AG08396 (cell line): ENCODE measurements around the gene TOB1.

Experiments
- DNase-seq: peaks from one replicate; pipeline ENCODE4 v3.0.0; 2012; ENCODE audit warnings: low spot score, mixed read lengths

The TOB1 gene

GRCh38 chr17:50845240-50846147, 20.7 kb downstream of the TOB1 start:
- peak; percentile 63 for DNase-seq

- no peak for DNase-seq
Measured at GRCh38 chr17:50844117-50844700, 21.9 kb downstream of the TOB1 start.

DNA sequence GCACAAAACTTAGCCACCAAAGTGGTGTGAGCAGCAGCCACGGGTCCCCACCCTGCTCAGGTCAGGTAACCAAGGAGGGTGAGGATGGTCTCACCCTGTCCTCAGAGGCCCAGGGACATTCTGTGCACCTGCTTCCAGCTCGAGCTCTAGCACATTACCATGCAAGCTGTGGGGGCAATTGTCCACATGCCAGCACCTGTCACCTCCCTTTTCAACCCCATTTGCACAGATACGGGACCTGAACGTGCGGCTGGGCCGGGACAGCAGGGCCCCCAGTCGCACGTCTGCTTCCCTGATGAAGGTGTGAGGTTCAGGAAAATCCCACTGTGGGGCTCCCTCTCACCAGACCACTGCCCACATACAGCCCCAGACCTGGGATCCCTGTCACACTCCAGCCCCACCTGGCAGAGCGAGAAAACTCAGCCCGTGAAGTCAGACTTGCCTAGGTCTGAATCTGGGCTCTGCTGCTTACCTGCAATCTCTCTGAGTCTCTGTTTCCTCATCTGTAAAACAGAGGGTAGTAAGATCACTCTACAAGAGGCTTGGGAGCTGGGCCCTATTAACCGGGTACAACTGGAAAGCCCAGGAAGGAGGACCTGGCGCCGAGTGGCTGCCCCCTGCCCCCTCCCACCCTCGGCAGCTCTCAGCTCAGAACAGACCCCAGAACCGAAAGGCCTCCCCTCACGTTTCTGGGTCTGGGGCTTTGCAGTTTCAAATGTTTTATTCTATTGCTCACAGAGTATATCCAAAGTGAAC, 22.8 kb downstream of the TOB1 start:
- DNase-seq = no peak

DNA sequence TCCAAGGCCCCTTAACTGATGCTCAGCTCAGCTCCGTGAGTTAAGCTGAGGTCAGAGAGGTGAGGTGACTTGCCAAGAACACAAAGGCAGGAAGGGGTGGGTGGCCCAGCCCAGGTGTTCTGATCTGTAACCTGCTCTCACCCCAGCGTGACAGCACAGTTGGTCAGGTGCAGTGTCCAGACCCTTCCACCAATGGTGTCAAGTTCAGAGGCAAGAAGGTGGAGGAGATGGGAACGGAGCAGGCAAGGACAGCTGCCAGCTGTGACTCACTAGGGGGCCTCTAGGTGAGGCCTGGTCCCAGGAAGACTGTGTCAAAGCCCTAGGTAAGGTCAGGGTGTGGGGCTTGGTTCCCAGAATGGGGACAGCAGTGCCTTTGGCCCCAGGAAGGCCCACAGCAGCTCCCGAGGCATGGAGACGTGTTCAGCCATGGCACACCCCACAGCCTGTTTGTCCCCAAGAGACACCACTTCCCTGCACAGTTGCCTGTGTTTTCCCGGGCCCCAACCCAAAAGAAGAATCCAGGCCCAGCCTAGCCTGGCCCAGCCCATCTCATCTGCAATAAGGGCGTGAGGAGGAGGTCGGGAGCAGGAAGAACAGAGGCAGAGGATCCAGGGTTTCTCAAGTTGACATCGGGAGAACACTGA, 23.5 kb downstream of the TOB1 start:
- no peak for DNase-seq

- DNase-seq = peak; percentile 90
Measured at GRCh38 chr17:50841949-50842354, 24.2 kb downstream of the TOB1 start.

DNA sequence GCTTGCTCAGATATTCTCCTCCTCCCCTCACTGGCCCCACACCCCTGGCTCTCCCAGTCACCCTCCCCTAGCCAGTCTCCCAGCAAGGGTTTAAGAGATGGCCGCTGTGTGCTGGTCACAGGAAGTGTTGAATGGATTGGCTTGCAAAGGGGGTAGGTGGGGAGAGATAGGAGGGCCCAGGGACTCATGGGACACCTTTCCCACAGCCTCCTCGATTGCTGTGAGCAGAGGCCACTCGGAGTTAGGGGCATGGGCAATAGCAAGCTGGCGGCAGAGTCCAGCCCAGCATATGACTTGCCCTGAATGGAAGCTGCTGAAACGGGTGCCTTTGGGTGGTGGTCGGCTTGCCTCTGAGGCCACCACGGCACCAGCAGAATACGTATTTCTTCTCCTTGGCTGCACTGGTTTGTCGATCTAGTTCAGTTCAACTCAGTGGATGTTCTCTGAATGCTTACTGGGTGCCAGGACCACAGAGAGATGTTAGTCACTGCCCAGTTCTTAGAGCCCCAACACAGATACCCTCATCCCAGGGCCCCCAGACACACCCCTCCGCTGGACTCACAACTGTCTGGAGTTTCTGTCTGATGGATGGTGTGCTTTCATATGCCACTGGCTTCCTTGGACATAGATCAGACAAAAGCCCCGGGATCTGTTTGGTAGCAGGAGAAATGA, 24.7 kb downstream of the TOB1 start:
- DNase-seq = no peak

GRCh38 chr17:50840311-50840851, 25.8 kb downstream of the TOB1 start:
- DNase-seq = no peak

- DNase-seq = no peak
Measured at GRCh38 chr17:50839591-50840310, 26.4 kb downstream of the TOB1 start.

- no peak for DNase-seq
Measured at GRCh38 chr17:50837980-50838954, 27.9 kb downstream of the TOB1 start.

DNA sequence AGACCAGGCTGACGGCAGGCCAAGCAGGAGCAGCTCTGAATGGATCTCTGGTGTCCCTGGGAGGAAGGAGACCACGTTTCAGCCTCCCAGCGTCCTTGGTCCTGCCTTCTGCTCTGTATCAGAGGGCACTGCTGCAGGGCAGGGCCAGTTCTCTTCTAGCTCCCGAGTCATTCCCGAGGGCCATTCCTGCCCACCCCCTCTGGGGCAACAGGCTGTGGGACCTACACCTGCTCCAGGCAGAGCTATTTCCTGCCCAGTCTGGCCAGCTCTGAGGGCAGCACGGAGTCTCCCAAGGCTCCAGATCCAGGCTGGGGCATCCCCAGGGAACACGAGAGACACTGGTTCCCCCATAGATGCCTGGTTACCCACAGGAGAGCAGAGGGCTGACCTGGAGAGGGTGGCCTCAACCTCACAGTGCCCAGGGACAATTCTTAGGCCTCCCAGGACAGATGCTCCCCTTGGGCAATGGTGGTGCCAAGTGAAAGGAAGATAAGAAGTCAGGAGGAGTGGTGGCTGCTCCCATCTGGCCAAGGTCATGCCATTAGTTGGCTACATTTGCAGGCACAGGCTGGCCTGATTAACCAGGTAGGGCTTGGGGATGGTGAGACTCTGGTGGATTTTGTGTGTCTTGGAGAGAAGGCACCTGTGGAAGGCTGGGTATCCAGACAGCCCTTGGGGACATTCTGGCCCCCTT, 28.7 kb downstream of the TOB1 start:
- DNase-seq = no peak

DNA sequence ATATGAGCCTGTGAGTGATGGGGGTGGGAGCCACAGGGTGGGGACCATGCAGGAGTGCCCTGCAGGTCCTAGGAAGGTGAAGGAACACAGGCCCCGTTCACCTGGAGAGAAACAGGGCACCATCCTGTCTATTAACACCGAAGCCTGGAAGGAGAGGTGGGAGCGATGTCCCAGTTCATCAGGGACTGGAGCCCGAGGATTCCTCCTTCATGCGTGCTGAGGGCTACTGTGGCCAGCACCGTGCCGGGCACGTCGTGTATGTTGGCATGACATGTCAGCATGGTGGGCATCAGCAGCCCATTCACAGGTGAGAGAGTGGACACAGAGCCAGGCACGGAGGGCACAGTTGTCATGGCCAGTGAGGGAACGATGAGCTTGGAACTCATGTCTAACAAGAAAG, 29.3 kb downstream of the TOB1 start:
- no peak for DNase-seq

DNA sequence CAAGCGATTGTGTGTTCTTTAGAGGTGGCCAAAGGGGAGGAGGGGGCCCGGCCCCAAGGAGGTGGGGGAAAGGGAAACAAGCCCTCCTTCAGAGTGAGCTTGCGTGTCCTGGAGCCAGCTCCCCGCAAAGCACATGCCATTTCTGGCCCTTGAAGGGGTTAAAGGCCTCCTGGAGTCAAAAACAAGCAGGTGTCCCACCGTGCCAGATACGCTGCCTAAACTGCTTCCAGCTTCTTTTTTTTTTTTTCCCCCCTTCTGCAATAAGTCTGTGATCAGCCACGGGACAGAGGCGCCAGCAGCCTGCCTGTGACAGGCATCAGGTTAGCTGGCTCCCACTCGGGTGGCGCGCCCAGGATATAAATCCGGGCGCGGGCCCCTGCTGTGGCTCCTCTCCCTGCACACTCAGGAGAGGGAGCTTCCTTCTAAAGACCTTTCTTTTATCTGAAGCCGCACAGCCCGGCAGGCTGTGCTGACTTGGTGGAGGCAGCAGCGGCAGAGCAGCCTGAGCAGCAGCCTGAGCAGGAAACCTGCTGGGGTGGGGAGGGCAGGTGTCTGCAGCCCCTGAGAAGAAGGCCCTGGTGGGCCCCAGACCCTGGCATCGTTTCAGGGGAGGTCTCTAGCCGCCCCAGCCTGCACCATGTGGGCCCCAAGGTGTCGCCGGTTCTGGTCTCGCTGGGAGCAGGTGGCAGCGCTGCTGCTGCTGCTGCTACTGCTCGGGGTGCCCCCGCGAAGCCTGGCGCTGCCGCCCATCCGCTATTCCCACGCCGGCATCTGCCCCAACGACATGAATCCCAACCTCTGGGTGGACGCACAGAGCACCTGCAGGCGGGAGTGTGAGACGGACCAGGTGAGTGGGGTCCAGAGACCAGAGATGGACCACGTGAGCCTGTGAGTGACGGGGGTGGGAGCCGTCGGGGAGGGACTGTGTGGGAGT, 30.6 kb downstream of the TOB1 start, which contains the start of gene WFIKKN2:
Gene WFIKKN2, plus strand, starts transcription at position 286 of the 934 bp plus-strand sequence. Its CDS starts 352 bp downstream, at position 638.
- no peak for DNase-seq

GRCh38 chr17:50834429-50835300, 31.5 kb downstream of the TOB1 start:
- DNase-seq = peak; percentile 69

DNA sequence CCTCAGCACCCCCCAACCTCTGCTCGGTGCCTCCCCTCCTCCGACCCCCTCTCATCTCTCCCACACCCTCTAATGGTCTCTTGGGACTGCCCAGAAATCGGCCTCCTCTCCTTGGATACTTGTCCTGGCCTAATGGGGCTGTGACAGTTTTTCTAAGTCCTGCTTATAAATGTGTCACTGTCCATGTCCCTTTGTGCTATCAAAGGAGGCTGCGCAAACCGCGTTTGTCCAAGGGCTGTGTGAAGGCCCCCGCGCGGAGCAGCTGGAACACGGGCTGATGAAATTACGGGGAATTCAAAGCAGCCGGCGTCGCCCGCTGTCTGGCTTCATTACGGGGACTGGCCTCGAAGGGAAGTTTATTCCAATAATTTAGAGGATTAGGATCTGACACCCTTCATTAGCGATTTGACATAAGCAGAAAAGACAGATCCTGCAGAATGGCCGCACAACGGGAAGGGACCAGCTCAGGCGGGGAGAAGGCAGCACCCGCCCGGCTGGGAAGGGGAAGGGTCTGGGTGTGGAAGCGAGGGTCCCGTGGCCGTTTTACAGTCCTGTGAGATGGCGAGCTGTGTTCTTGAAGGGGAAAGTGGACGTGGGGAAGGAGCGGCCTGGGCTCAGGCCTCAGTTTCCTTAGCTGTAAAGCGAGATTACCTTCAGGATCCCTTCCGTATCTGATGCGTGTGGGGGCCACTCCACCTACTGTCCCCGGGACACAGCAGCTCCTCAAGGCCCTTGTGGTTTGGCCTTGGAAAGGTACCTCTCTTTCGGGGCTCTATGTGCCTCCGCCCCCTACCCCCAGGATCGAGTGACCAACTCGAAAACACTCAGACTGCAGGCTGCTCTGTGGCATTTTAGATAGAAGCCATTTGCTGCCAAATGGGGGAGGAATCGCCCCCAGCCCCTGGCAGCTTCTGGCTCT, 32.4 kb downstream of the TOB1 start:
- no peak for DNase-seq

DNA sequence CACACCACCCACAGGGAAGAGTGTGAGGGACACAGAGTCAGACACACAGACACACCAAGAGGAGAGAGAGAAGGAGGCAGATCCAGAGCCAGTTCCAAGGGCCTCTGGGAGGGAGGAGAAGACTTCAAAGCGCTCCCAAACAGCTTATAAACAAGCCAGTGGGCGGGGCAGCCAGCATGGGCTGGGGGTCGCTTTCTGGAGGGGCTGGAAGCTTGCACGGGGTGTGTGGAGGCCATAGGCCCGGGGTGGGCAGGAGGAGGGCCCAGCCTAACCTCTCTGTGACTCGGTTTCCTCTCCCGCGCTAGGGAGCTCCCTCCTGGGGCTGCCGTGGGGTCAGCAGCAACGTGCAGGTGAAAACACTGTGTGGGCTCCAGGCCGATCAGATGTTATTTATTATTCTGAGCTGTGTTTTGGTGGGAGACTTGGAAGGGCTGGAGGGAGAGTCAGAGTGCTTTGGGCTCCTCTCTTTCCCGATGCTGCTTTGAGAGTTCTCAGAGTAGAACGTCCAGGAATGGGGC, 33.2 kb downstream of the TOB1 start:
- no peak for DNase-seq
